Left hindlimb (tissue), 1 donor: ENCODE results near the gene RBFOX1.
"Not testable (repeated sequence)": the region's sequence is repeated elsewhere in the genome, so short reads cannot be mapped to it uniquely, and the experiment has no call there.

Experiments
- DNase-seq: peaks from one replicate; pipeline ENCODE4 v3.0.0-alpha.2; 2018

RBFOX1 gene

GRCh38 chr16:7487574-7488323 is 155.1 kb downstream of the RBFOX1 start:
- no peak for DNase-seq

DNA sequence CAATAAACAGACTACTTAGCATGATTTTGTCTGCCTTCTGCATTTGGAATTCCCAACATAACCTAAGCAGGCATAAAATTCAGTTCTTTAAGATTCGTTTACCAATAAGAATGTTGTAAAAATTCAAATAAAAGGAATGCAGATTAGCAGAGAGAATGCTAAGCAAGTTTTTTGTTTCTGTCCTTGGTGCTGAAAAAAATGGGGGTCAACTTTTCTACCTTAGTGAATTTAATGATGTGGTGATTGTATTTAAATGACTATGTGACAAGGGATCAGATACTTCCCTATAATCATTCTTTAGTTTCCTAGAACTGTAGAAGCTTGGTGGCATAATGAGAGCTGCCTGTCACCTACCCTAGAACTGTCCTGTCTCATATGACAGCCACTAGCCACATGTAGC is 159.5 kb downstream of the RBFOX1 start:
- DNase-seq, result no peak

DNA sequence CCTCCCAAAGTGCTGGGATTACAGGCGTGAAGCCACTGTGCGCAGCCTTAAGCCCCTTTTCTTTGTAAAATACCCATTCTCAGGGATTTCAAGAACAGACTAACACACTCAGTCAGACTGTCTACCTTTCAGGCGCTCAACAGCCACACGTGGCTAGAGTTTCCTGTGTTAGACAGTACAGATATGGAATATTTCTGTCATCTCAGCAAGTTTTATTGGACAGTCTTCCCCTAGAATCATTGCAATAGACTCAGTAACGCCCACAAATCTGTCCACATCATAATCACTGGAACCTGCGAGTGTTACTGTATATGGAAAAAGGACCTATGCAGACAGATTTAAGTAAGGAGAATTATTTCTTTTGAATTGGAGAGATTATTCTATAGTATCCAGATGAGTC is 160.5 kb downstream of the RBFOX1 start:
- no peak for DNase-seq

DNA sequence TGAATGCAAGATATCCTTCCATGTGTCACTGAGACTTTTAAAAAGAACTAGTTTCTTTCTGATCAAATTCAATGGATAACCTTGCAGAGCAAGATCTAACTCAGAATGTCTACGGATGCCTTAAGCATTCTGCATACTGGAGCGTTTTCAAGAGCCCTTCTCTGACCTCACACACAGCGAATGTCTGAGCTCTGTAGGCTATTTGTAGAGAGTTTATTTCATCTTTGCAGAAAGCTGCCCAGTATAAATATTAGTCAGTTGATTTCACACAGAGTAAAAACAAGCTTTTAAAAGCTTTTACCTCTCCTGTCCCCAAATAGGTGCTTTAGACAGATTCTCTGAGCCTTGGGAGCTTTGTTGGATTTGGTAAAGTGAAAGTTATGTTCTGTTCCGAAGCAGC is 165.0 kb downstream of the RBFOX1 start:
- no peak for DNase-seq

DNA sequence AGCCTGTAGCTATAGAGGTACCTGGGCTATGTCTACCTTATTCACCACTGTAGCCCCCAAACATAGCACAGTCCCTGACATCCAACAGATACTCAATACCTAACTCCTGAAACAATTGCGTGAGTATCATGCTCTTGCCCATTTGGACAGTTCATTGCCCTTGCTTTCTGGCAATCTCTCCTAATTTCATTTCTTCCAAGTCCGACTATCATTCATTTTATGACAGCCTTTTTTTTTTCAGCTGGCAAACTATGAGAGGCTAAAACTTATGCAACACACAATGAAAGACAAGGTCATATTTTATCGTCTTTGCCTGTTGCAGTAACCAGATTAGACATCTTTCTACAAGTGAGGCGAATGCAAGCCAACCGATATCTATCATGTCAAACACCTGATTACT is 169.2 kb downstream of the RBFOX1 start:
- no peak for DNase-seq

- not testable (repeated sequence) for DNase-seq
Measured at GRCh38 chr16:7502591-7503157, 170.0 kb downstream of the RBFOX1 start.

DNA sequence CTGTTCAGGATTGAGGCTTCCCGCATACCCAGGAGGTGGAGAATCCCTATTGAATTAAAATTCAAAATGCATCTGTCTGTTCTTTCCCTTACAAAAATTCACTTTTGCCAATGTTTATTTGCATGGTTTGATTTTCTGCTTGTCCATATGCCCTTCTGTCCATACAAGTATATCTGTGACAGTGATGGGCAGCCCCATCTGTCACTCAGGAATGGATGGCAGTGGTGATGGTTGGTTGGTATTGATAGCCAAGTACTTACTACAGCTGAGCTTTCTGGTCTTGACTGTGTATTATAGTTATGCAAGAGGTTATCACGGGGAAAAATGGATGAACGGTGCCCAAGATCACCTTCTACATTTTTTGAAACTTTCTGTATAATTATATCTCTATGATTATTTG is 171.0 kb downstream of the RBFOX1 start:
- no peak for DNase-seq

DNA sequence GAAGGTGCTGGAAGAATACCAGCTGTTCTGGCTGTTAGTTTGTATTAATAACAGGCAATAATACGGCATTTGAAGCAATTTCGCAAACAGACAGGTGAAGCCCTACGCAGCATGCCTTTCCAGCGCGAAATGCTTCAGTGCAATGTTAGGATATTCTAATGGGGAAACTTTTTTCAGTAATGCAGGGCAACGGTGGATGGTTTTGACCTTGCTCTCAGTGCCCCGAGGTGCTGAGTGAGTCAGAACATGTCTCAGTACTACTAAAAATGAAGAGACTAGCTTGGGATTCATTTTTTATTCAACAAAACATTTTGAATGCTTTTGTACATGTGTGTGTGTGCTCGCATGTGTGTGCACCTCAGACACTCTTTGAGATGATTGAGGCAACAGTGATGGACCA is 172.2 kb downstream of the RBFOX1 start:
- DNase-seq, result no peak

GRCh38 chr16:7505495-7505894 is 172.8 kb downstream of the RBFOX1 start:
- no peak for DNase-seq

DNA sequence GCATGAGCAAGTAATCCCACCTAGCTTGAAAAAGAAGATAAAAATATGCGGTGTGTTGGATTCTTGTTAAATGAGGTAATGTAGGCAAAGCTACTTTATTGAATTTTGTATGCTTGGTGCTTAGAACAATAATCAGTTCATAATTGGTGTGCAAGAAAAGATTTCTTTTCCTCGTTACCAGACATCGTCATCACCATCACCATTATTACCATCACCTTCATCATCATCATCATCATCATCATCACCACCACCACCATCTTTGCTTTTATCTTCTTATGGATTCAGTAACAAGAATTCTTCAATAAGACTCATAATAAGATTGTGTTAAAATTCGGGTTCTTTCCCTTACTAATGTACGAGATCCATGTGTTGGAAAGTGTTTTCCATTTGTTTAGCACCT is 173.7 kb downstream of the RBFOX1 start:
- no peak for DNase-seq

GRCh38 chr16:7508656-7509055 is 176.0 kb downstream of the RBFOX1 start:
- DNase-seq, result no peak

DNA sequence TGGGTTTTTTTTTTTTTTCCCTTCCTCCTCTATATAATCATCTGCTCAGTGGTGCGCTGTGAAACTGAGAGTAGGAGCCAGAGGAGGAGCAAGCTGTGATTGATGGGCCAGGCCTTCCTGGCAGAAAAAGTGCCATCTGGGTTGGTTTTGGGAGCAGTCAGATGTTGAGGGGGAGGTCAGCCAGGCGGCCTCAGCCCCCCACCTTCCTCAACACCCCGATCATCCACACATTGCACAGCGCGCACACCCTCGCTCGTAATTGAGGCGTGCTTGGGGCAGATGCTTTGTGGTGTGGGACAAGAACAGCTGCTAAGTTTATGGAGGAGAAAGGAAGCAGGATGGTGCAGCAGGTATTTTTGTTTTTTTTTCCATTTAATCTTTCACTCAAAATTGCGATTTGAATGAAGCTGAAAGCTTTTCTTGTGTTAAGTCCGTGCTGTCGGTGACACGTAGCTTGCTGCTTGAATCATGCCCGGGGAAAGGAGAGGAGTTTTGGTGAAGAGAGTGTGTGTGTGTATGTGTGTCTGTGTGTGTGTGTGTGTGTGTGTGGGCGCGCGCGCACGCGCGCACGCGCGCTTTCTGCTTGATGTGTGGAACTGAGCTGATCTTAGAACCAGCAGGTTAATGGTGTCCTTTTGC is 177.4 kb downstream of the RBFOX1 start:
- DNase-seq, result peak; percentile 32

DNA sequence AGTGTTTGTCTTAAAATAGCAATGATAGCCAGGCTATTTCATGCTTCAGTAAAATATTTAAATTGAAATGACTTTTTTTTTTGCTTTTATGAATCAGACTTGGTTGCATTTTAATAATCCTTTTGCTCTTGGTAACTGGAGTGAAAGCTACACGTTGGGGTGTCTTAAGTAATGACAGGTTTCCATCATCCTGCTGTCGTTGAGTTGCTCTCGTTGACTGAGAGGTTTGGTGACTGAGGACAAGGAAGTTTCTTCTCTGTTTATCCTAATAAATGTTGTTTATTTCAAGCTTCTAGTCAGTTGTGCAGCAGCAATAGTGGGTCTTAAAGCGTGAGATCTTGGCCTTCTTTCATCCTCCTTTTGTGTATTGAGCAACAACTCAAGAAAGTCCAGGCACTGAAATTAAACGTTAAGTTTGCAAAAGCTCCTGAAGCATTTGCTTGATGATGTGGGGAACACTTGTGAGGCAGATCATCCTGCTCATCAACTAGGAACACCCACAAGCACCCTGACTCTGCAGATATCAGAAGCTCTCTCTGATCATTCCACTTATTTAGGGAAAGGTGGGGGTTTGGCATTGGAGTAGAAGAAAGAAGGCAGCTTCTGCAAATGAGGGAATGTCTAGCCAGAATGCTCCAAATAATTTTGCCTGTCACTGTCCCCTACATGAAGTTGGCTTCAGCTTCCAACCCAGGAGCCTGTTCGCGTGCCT is 179.1 kb downstream of the RBFOX1 start:
- no peak for DNase-seq

- DNase-seq, result no peak
Measured at GRCh38 chr16:7512503-7512902, 179.9 kb downstream of the RBFOX1 start.

DNA sequence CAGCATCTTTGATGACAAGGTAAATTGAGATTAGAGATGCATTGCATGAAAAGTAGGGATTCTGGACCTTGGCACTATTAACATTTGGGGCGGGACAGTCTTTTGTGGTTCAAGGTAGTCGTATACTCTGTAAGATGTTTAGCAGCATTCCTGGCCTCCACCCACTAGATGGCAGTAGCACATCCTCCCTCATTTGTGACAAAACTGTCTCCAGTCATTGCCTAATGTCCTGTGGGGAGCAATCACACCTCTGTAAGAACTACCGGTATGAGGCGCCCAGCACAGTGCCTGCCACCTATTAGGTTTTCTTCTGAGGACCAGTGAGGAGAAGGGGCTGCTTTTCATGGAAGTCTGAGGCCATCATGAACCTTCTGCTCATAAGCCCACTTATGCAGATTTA is 180.8 kb downstream of the RBFOX1 start:
- DNase-seq, result no peak

GRCh38 chr16:7515543-7515942 is 182.9 kb downstream of the RBFOX1 start:
- DNase-seq, result no peak

- no peak for DNase-seq
Measured at GRCh38 chr16:7517496-7517895, 184.9 kb downstream of the RBFOX1 start.

DNA sequence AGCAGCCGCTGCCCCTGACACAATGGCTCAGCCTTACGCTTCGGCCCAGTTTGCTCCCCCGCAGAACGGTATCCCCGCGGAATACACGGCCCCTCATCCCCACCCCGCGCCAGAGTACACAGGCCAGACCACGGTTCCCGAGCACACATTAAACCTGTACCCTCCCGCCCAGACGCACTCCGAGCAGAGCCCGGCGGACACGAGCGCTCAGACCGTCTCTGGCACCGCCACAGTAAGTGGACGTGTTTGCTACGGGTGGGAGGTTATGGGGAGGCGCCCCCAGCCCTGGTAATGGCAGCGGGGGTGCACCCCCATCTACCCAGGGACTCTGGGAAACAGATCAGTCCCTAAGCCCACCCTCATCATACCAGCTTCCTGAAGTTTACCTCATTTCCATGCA is 185.5 kb downstream of the RBFOX1 start:
- no peak for DNase-seq

DNA sequence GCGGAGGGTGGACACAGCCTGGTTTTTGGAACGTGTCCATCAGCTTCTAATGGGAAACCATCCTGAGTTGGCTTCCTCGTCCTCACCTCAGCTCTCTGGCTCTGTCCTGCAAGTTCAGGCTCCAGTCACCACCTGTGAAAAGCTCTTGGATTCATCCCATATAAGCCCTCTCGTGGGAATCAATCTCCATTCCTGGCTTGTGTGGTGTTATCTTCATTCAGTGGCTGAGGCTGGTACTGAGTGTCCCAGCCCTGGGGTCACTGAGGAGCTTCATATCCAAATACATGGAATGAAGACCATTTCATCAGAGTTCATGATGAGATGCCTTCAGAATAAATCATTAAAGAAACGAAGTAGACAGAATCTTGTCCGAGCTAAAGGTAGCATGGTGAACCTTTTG is 189.2 kb downstream of the RBFOX1 start:
- DNase-seq, result no peak

DNA sequence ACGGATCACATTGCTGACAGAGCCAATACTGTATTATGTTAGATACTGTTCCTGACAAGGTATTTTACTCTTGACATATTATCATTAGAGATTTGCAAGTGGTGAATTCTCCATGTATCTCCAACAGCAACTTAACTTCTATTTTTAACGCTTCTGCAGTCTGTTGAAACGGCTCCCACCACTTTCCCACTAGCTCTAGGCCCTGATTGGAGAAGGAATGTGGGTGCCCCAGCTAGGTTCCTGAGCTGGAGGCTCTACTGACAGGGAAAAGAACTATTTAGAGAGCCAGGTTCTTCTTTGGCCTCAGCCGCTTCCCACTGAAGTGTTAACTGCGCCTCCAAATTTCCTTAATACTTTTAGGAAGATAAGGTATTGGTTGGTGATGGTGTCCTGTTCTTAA is 191.8 kb downstream of the RBFOX1 start:
- DNase-seq, result no peak

GRCh38 chr16:7526736-7527135 is 194.1 kb downstream of the RBFOX1 start:
- no peak for DNase-seq

GRCh38 chr16:7532534-7532933 is 199.9 kb downstream of the RBFOX1 start:
- DNase-seq, result no peak

DNA sequence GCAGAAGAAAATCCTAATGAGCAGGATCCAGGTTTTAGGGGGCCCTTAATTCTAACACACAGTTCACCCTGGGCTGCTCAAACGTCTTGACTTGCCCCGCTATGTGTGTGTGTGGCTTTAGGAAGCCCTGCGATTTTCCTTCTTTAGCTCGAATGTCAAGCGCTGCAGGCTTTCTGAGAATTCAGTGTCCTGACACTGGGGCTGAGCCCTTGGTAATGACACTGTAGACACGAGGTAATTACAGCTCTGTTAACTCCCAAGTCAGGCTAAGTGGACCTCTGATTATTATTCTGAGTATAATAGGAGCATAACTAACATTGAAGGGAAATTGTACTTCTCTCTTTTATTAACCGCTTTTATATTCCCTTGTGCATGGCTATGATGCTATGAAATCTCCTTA is 202.1 kb downstream of the RBFOX1 start:
- DNase-seq, result no peak

DNA sequence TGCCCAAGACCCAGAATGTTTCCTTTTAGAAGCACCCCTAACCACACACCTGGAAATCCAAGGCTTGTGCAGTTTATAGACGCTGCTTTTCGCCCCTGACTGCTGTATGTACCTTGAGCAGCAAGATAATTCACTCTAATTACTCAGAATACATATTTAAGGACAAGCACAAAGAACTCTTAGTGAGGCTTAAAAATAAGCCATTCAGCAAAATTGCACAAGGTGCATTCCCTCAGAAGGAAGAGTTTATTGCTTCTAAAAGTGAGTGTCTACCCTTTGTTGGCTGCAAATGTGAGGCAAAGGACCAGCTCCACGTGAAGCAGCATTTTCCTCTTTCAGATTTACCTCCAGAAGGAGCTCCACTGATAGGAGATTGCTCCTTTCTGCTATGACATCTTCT is 208.4 kb downstream of the RBFOX1 start:
- DNase-seq, result no peak
